HCT116 (cell line): Measurements from ENCODE around the gene NCOA1.

Experiments used
- CBX3 ChIP-seq: IDR thresholded peaks from 2 replicates; pipeline ENCODE4 v1.6.1; 2012; ENCODE audit warnings: low read depth
- EZH2 ChIP-seq: fragments of 200-600 bp; sonication (generic); IDR thresholded peaks from 2 replicates; pipeline ENCODE4 v1.6.1; 2017; ENCODE audit warnings: antibody characterized with exemption, mixed run types
- EZH2phosphoT487 ChIP-seq: fragments of 200-600 bp; IDR thresholded peaks from 2 replicates; pipeline ENCODE4 v1.6.1; 2018; ENCODE audit warnings: antibody characterized with exemption, borderline replicate concordance
- POLR2A ChIP-seq: IDR thresholded peaks from 2 replicates; pipeline ENCODE4 v1.7.0; 2011; ENCODE audit warnings: borderline replicate concordance; ENCODE audit not compliant: insufficient read depth, insufficient read length; ENCODE audit errors: extremely low read depth
- RAD21 ChIP-seq: IDR thresholded peaks from 2 replicates; pipeline ENCODE4 v1.6.1; 2012; ENCODE audit warnings: low read depth, mild to moderate bottlenecking
- SIN3A ChIP-seq: IDR thresholded peaks from 2 replicates; pipeline ENCODE4 v1.6.1; 2012; ENCODE audit warnings: low read depth
- YY1 ChIP-seq: IDR thresholded peaks from 2 replicates; pipeline ENCODE4 v1.6.1; 2011; ENCODE audit warnings: low read length, low read depth, moderate library complexity, mild to moderate bottlenecking; ENCODE audit not compliant: insufficient replicate concordance; ENCODE audit errors: extremely low read depth
- ZFX ChIP-seq: fragments of 450-650 bp; IDR thresholded peaks from 2 replicates; pipeline ENCODE4 v1.6.1; 2017
- TF ChIP-seq, protein P1 (sequence below), 3 experiments: fragments of 200-600 bp in 1 of 3; sonication (generic) in 1 of 3; IDR thresholded peaks in 2 of 3; conservative IDR thresholded peaks in 1 of 3; 2 replicates each; pipeline ENCODE4 v1.5.1; 2012 to 2017; ENCODE audit warnings: low read depth in 2 of 3, low read length in 2 of 3, antibody characterized with exemption in 1 of 3, borderline replicate concordance in 1 of 3, control low read depth in 1 of 3, mild to moderate bottlenecking in 1 of 3, mixed read lengths in 1 of 3, mixed run types in 1 of 3, moderate library complexity in 1 of 3; ENCODE audit not compliant: insufficient read depth in 1 of 3
- TF ChIP-seq, protein P2 (sequence below): IDR thresholded peaks from 2 replicates; pipeline ENCODE4 v1.6.1; 2012

DNA sequence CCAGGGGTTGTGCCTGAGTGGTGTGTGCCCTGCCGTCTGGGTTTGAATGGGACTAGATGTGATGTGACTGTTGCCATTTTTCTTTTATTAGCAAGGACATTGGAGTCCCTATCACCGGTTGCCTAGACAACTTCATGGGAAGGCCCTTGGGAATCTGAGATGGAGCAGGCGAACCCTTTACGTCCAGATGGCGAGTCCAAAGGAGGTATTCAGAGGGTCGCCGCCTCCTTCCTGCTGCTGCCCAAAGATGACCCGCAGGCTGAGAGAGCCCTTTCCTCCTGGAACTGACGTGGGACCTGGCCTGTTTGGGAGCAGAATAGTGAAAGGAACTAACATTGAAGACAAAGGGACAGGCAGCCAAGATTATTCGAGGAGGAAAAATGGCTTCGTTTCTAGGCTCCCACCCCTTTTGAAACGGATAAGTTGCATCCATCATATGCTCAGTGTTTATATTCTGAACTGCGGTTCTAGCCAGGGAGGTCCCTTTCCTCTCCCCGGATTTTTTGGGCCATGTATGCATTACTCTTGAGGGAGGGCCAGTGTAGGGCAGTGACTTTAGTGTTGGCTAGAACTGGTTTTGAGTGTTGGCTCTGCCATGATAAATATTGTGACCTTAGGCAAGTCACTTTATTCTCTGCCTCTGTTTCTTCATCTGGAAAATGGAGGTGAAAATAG, 302.8 kb downstream of the NCOA1 start:
- TF ChIP-seq, protein P1, sequence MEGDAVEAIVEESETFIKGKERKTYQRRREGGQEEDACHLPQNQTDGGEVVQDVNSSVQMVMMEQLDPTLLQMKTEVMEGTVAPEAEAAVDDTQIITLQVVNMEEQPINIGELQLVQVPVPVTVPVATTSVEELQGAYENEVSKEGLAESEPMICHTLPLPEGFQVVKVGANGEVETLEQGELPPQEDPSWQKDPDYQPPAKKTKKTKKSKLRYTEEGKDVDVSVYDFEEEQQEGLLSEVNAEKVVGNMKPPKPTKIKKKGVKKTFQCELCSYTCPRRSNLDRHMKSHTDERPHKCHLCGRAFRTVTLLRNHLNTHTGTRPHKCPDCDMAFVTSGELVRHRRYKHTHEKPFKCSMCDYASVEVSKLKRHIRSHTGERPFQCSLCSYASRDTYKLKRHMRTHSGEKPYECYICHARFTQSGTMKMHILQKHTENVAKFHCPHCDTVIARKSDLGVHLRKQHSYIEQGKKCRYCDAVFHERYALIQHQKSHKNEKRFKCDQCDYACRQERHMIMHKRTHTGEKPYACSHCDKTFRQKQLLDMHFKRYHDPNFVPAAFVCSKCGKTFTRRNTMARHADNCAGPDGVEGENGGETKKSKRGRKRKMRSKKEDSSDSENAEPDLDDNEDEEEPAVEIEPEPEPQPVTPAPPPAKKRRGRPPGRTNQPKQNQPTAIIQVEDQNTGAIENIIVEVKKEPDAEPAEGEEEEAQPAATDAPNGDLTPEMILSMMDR (IDR thresholded peaks at IDR 0.05 in 2 of 3, conservative IDR thresholded peaks at IDR 0.05 in 1 of 3; ENCODE audit: borderline replicate concordance in 1 of 3, insufficient read depth in 1 of 3, low read depth in 2 of 3, low read length in 2 of 3), result no peak
- TF ChIP-seq RAD21, result no peak
- no peak for TF ChIP-seq YY1
- no peak for TF ChIP-seq ZFX
- no peak for TF ChIP-seq EZH2phosphoT487
- no peak for TF ChIP-seq CBX3
- no peak for TF ChIP-seq SIN3A
- TF ChIP-seq POLR2A, result no peak
- TF ChIP-seq EZH2, result no peak
- TF ChIP-seq, protein P2, sequence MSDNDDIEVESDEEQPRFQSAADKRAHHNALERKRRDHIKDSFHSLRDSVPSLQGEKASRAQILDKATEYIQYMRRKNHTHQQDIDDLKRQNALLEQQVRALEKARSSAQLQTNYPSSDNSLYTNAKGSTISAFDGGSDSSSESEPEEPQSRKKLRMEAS, result no peak
